ENCODE measurements around the gene UQCRFS1. TPM values are rescaled to one million over a fixed set of nuclear protein-coding genes. Genes with fewer than 3 reads are reported as not detected.

Gene UQCRFS1
- polyA plus RNA-seq, 4 donors: 36.6 to 89.2 (median 80.4) TPM

GRCh38 chr19:29172302-29172701 lies 40.6 kb downstream of the UQCRFS1 start:
- Histone ChIP-seq H3K4me3 (ENCODE audit: low read depth in 1 of 3, low read length in 3 of 3) (no peak overlapping the region), H3K27me3 (ENCODE audit: control insufficient read depth in 3 of 3, insufficient read depth in 3 of 3, low read length in 3 of 3) (no peaks in the 10 kb centered on the region), H3K4me1 (ENCODE audit: control insufficient read depth in 3 of 3, insufficient read depth in 2 of 3, low read depth in 1 of 3, low read length in 2 of 3) (no peaks in the 10 kb centered on the region), H3K36me3 (ENCODE audit: control insufficient read depth in 3 of 3, insufficient read depth in 2 of 3, low read depth in 1 of 3, low read length in 3 of 3) (no peaks in the 10 kb centered on the region), H3K9me3 (ENCODE audit: control insufficient read depth in 2 of 2, insufficient read depth in 1 of 2, low read depth in 1 of 2, low read length in 1 of 2) (no peaks in the 10 kb centered on the region), H3K27ac (ENCODE audit: low read depth in 1 of 3, low read length in 2 of 3) (no peak overlapping the region)
- FAIRE-seq (no peak), DNase-seq (no peak)
- WGBS, 3 donors: 88 to 93% (median 91%) methylated on average over 2 of the region's 2 CpGs

- H3K36me3 ChIP-seq (ENCODE audit: control insufficient read depth in 3 of 3, insufficient read depth in 2 of 3, low read depth in 1 of 3, low read length in 3 of 3): no peaks in the 10 kb centered on the region
- no peaks in the 10 kb centered on the region for H3K4me1 ChIP-seq (ENCODE audit: control insufficient read depth in 3 of 3, insufficient read depth in 2 of 3, low read depth in 1 of 3, low read length in 2 of 3)
- DNase-seq (peak in 1 of 2 donors; percentile 7), FAIRE-seq (no peak)
- no peaks in the 10 kb centered on the region for H3K9me3 ChIP-seq (ENCODE audit: control insufficient read depth in 2 of 2, insufficient read depth in 1 of 2, low read depth in 1 of 2, low read length in 1 of 2)
- 23 to 65% (median 46%) methylated on average over 2 of the region's 2 CpGs for WGBS, 3 donors
- no peak overlapping the region for H3K4me3 ChIP-seq (ENCODE audit: low read depth in 1 of 3, low read length in 3 of 3)
- H3K27ac ChIP-seq (ENCODE audit: low read depth in 1 of 3, low read length in 2 of 3): no peak overlapping the region
- H3K27me3 ChIP-seq (ENCODE audit: control insufficient read depth in 3 of 3, insufficient read depth in 3 of 3, low read length in 3 of 3): no peaks in the 10 kb centered on the region
Observed at GRCh38 chr19:29171525-29171924, 41.4 kb downstream of the UQCRFS1 start.

DNA sequence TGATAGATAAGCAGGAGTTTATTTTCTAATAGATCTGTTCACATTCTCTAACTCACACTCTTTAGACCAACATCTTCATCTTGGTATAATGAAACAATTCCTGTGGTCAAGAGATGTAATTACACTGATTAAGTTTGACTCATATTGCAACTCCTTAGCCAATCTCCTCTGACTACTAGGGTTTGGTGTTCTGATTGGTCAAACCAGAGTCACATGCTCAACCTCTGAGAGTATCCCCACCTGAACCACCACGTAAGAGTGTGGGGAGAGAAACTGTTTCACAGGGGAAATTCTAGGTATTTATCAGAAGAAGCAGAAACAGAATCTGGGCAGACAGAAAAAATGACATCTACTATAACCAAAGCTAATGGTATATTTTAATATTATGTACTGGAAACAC lies 42.4 kb downstream of the UQCRFS1 start:
- Histone ChIP-seq H3K36me3 (ENCODE audit: control insufficient read depth in 3 of 3, insufficient read depth in 2 of 3, low read depth in 1 of 3, low read length in 3 of 3) (no peaks in the 10 kb centered on the region), H3K4me1 (ENCODE audit: control insufficient read depth in 3 of 3, insufficient read depth in 2 of 3, low read depth in 1 of 3, low read length in 2 of 3) (no peaks in the 10 kb centered on the region), H3K4me3 (ENCODE audit: low read depth in 1 of 3, low read length in 3 of 3) (no peak overlapping the region), H3K9me3 (ENCODE audit: control insufficient read depth in 2 of 2, insufficient read depth in 1 of 2, low read depth in 1 of 2, low read length in 1 of 2) (no peaks in the 10 kb centered on the region), H3K27ac (ENCODE audit: low read depth in 1 of 3, low read length in 2 of 3) (no peak overlapping the region), H3K27me3 (ENCODE audit: control insufficient read depth in 3 of 3, insufficient read depth in 3 of 3, low read length in 3 of 3) (no peaks in the 10 kb centered on the region)
- no peak for FAIRE-seq
- 47 to 48% (median 48%) methylated on average over 1 of the region's 1 CpG for WGBS, 3 donors
- DNase-seq: no peak

- Histone ChIP-seq H3K27ac (ENCODE audit: low read depth in 1 of 3, low read length in 2 of 3) (no peak overlapping the region), H3K4me3 (ENCODE audit: low read depth in 1 of 3, low read length in 3 of 3) (no peak overlapping the region), H3K9me3 (ENCODE audit: control insufficient read depth in 2 of 2, insufficient read depth in 1 of 2, low read depth in 1 of 2, low read length in 1 of 2) (no peaks in the 10 kb centered on the region), H3K36me3 (ENCODE audit: control insufficient read depth in 3 of 3, insufficient read depth in 2 of 3, low read depth in 1 of 3, low read length in 3 of 3) (no peaks in the 10 kb centered on the region), H3K27me3 (ENCODE audit: control insufficient read depth in 3 of 3, insufficient read depth in 3 of 3, low read length in 3 of 3) (no peaks in the 10 kb centered on the region), H3K4me1 (ENCODE audit: control insufficient read depth in 3 of 3, insufficient read depth in 2 of 3, low read depth in 1 of 3, low read length in 2 of 3) (no peaks in the 10 kb centered on the region)
- DNase-seq (no peak), FAIRE-seq (no peak)
- 27 to 44% (median 38%) methylated on average over 3 of the region's 3 CpGs for WGBS, 3 donors
Observed at GRCh38 chr19:29162694-29163093, 50.3 kb downstream of the UQCRFS1 start.

- FAIRE-seq (no peak), DNase-seq (no peak)
- Histone ChIP-seq H3K27me3 (ENCODE audit: control insufficient read depth in 3 of 3, insufficient read depth in 3 of 3, low read length in 3 of 3) (no peaks in the 10 kb centered on the region), H3K9me3 (ENCODE audit: control insufficient read depth in 2 of 2, insufficient read depth in 1 of 2, low read depth in 1 of 2, low read length in 1 of 2) (peaks cover 0 to 11% of the 10 kb centered on the region in 2 donors), H3K27ac (ENCODE audit: low read depth in 1 of 3, low read length in 2 of 3) (no peak overlapping the region), H3K4me3 (ENCODE audit: low read depth in 1 of 3, low read length in 3 of 3) (no peak overlapping the region), H3K36me3 (ENCODE audit: control insufficient read depth in 3 of 3, insufficient read depth in 2 of 3, low read depth in 1 of 3, low read length in 3 of 3) (no peaks in the 10 kb centered on the region), H3K4me1 (ENCODE audit: control insufficient read depth in 3 of 3, insufficient read depth in 2 of 3, low read depth in 1 of 3, low read length in 2 of 3) (no peaks in the 10 kb centered on the region)
- WGBS, 3 donors: 85 to 92% (median 89%) methylated on average over 2 of the region's 2 CpGs
Observed at GRCh38 chr19:29155683-29156082, 57.3 kb downstream of the UQCRFS1 start.
